GM18498 (cell line): ENCODE measurements around the gene CHSY3.

Source experiments
- ATAC-seq: cut with Tn5 transposase; IDR thresholded peaks from one replicate; pipeline ENCODE4 v1.9.1; 2021; ENCODE audit warnings: mild to moderate bottlenecking, moderate library complexity; ENCODE audit not compliant: unreplicated experiment

The CHSY3 gene

DNA sequence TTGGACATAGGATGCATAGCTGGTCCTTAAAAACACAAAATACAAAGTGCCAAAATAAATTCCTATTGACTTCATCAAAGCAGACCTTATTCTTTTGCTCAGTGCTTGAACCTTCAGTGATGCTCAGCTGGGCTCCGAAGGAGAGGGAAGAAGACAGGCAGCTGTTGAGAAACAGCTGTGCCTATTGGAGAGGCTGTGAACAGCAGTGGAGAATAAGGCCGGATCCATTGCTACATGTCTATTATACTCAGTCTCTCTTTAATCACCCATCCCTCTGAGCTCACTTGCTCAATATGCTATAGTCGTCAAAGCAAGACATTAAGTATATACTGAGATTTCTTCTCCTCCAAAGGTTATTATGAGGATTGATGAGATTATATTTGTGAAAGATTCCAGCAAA is 174.4 kb downstream of the CHSY3 start:
- no peak for ATAC-seq

DNA sequence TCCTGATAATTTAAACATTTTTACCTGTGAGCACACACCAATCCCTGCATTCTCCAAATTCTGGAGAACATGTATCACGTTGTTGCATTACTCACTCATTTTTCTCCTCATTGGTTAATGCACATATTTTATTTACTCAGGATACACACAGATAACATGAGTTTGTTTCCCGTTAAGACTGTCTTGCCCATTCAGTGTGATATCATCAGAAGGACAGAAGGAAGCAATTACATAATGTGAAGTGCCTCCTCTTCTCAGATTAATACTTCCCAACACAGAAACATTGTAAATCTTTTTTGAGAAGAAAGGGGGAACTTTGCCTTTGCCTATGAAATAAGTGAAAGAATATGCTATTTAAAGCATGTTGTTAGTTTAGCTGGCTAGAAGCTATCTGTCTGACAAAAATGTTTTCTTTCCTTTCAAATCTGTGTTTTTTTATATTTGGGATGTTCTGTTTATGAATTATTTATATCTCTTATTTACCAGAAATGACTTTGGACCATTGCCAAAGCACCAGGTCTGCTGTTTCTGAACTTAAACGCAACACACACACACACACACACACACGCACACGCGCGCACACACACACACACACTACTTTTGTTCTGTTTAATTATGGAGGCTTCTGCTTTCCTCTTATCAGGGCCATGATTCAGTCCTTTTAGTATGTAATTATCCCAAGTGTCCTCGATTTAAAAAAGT is 186.5 kb downstream of the CHSY3 start:
- ATAC-seq = no peak

DNA sequence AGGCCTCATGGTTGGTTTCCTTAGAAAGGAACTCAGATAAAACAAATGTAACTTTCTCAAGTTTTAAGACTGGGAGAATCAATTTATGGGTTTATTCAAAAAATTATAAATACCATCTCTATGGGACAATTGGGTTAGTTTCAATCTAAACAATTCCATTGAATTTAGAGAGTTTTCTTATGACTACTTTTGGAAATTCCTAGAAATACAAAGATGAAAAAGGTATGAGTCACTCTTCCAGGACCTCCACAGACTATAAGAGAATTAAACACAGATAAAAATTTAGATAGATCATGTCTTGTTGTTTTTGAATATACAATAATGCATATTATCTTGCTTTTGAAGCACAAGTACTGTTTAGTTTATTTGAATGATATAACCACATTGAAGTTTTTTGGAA is 188.7 kb downstream of the CHSY3 start:
- no peak for ATAC-seq

DNA sequence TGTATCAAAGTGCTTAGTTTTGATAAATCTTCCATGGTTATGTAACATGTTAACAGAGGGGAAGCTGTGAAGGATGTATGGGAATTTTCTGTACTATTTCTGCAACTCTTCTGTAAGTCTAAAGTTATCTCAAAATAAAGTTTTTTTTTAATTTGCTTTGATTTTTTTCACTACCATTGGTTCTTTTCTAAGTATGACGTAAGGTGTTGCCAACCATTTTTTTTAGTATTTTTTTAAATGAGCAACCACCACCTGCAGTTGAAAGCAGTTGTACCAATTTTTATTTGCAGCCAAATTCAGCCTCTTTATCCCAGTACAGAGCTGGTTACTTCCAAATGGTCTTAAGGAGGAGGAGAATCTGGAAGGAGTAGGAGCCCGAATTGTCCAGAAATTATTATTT is 192.2 kb downstream of the CHSY3 start:
- no peak for ATAC-seq

DNA sequence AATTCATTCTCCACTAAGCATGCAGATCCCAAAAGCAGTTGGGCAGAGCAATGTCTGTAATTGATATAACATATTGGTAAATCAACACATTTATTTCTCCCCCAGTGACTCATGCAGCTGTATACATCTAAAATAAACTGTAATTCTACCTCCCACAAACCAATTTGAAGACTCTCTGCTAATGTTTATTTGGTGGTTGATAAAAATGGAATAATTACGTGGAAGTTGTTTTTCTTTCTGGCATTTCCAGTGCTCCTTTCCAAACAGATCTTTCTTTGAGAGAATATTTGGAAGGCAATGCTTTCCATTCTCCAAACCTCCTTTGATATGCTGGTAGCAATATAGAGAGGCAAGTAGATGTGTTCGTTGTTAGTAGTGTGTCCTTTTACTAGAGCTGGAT is 194.7 kb downstream of the CHSY3 start:
- ATAC-seq = no peak

DNA sequence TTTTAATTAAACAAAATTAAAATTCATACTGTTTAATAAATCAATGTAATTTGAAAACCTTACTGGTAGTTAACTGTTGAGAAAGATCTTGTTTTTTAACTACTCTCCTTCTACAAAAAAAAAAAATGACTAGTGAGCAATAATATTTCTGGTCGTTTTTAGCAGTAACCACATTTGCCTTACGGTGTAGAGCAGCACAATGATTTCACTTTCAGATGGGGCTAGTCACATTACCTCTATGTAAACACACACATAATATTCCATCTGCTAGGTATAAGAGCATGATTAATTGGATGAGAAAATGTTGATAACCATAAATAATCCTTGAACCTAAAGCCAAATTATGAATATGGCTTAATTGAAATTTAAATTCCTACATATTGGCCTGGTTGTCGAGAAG is 198.1 kb downstream of the CHSY3 start:
- ATAC-seq = peak; percentile 88

DNA sequence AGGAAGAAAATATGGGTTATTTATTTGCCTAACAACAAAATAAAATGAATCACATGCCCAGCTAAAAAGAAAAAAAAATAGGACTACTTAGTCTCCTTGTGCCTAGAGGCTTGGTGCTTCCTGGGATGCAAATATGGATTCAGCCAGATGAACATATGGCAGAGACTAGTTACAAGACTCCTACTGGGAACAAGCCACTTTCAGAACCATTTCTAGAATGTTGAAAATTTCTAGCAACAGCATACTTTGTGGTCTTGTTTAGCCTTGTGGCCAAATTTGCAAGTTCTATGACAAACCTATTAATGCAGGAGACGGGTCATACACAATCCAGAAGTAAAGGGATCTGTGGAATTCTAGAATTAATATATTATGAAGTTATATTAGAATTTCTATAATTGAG is 198.7 kb downstream of the CHSY3 start:
- ATAC-seq = no peak

DNA sequence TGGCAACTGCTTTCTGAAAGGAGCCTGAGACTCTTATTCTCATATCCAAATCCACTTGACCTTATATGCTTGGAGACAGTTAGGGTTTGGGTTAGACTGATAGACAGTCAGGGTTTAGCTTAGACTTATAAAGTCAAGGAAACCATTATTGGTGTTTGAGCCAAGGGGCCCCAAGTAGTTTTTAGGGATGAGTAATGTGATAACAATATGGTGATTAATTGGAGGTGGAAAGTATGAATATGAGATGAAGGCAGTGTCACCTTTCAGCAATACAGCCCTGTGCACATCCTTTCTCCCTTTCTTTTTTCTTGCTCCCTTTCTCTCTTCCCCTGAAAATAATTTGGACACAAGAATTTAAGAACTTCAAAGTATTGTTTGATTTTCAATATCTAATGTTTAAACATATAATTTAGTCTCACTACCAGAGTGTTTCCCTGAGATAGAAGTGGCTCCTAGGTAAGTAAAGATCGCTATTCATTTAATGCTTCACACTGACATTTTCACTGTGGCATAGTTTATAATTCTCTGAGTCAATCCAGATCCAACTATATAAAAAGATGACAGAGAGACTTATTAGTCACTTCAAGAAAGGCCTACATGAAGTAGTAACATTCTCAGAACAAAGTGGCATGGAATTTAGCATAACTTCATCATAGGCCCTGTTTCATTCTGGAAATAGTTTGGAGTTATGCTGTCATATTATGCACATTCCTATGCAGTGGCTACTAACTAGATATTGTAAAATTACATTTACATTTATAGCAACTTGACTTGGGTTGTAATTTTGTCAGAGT is 200.8 kb downstream of the CHSY3 start:
- no peak for ATAC-seq

DNA sequence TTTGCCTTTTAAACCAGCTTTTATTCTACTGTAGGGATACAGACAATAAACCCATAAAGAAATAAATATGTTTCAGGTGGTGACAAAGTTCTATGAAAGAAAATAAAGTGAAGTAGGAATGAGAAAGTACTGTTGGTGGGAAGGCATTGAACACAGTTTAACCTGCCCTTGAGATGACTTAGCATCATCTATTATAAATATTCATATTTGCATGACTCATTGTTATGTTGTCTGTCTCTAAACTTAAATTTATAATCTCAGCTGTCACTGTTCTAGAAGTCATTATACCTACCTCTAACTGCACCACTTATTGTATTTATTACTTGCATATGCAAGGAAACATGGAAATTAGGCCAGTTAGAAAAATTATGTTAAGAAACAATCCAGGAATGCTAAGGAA is 202.2 kb downstream of the CHSY3 start:
- no peak for ATAC-seq

DNA sequence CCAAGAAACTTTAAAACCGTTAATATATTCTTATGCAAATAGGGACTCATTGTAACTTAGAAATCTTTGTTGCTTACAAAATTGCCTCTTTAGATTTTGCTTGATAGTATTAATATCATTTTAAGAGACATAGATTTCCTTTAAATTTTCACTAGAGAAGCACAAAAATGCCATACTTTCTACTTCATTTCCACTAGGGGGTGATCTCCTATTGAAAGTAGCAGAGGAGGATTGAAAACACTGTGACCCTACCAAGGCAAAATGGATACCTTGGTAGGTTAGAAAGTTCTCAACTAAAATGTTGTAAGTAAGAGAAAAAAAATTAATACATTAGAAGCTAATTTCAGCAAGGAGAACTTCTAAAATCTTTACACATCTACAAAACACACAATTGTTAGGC is 204.9 kb downstream of the CHSY3 start:
- peak; percentile 60 for ATAC-seq

DNA sequence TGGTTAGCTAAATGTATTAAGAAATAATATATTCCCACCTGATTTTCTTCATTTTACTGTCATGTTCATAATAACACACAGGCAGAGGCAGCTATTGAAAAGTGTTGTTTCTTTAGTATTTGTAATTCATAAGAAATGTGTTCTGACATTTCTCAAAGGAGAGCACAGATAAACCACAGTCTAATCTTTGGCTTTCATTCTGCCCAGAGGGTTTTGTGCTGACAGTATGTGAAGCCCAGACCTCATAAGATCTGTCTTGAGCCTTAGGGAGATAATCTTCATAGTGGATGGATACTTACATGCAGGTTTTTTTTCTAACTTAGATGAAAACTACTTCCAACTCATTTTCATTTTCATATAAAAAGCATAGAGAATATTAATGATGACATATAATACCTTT is 206.1 kb downstream of the CHSY3 start:
- no peak for ATAC-seq

DNA sequence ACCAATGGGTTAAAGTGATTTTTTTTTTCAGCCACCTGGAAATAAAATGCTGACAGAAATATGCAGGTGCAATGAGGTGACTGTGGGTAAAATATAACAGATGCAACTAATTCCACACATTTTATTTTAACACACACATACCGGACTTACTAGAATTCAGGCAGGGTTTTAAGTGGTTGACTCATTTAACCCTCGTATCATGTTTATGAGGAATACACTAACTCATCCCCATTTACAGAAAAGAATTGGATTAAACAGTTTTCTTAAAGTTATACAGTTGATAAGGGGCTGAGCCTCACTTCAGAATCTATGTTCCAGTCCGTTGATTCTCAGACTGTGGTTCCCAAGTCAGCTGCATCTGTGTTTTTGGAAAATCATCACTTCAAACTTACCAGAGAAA is 207.5 kb downstream of the CHSY3 start:
- peak; percentile 11 for ATAC-seq

DNA sequence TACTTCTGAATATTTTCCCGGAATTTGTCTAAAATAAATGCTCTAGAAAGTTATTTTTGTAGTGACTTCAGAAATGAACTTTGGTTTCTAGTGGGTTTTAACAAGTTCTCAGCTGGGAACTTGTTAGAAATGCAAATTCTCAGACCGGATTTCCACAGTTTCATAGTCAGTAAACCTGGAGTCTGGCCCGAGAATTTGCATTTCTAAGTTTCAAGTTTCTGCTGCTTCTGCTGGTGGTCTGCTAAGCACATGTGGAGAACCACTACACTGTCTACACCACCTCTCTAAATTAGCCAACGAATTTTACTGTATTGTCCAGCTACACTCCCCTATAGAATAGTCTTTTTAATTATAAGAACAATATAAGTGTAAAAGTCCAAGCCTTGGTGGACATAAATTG is 208.0 kb downstream of the CHSY3 start:
- ATAC-seq = peak; percentile 91

DNA sequence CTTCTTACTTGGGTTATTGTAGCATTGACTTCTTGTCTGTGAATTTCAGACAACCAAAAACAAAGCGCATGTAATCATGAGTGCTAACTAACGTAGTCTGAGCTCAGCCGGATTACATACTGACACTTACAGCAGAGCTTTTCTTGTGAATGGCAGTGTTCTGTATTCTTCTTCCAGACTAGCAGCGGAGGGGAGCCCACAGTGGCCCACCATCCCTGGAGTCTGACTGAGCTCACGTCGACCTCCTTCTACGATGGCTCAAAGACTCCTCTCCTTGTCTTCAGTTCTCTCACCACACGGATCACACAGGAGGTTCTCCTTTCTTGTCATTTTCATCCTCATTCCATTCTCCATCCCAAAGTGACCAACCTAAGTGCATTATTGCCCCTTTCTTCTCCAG is 211.4 kb downstream of the CHSY3 start:
- ATAC-seq = no peak

DNA sequence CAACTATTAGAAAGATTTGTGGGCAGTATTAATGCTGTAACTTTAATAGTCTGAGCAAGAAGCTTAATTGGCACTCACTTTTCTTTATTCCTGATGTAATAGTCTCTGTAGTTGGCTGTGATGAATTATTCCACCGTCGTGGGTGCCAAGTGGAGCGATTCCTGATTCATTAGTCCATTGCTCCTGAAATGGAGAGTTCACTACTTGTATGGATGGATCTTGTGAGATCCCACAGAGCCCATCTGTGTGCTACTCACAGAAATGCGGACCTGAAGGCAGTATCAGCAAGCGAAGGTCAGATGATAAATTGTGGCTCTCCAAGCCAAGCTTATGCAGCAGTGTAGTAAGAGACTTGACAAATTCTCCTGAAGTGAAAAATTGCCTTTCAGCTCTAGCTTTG is 212.2 kb downstream of the CHSY3 start:
- ATAC-seq = no peak

DNA sequence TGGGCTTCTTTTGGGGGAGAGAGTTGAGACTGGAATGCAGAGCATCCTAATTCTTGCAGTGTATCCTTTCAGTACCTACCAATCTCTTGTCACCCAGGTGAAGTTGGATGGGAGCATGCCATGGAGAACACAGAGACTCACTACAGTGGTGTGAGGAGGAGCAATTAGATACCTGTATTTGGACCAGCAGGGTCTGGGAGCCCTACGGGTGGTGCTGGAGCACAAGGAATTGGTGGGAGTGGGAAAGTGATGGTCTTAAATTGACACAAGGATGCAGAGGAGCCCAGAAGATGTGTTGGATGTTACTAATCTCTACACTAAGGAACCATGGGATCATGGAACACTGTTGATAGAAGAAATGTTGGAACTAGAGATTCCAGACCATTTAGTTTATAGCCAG is 212.7 kb downstream of the CHSY3 start:
- ATAC-seq = no peak

DNA sequence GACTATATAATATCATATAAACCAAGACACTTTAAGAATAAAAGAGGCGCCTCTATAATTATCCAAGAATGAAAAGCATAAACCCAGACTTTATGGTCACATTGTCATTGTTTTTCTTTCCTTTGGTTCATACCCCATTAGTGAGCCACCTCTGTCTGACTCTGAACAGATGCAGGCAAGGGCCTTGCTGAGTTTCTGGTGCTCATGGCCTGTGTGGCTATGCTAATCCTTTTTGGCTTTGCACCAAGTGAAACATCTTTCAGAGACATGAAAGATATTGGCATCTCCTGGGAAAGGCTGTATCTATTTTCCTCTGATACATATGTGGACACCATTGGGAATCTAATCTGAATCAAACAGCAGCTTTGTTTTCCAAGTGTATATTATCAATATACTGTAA is 222.5 kb downstream of the CHSY3 start:
- no peak for ATAC-seq

DNA sequence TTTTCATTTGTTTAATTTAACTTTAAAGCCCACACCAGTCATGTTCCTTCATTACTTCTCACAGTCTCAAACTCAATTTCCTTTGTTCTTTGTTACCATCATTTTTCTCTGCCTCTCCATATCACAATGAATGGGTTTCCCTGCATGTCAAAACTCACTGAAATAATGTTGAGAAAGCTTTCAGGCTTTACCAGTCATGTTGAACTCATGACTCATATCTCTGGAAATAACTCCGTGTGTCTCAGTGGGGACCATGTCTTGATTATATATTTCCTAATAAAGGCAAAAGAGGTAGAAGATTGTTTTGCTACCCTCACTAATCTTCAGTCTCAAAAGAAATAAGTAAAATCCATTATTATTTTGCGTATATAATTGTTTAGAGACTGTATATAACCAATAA is 231.2 kb downstream of the CHSY3 start:
- no peak for ATAC-seq

DNA sequence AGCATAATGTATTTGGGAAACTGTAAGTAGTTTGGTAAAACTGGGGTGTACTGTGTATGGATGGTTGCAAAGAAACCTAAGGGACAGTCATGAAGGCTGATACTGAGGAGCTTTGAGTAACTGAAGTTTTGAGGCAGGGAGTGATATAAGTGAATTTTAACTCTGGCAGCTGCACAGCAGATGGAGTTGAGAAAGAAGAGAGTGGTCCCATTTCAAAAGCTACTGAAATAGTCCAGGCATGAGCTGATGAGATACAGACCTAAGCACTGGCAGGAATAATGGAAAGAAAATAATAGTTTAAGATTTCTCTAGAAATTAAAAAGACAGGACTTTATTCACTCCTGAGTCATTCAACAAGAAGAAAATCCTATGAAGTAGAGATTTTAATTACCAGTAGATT is 232.0 kb downstream of the CHSY3 start:
- no peak for ATAC-seq

DNA sequence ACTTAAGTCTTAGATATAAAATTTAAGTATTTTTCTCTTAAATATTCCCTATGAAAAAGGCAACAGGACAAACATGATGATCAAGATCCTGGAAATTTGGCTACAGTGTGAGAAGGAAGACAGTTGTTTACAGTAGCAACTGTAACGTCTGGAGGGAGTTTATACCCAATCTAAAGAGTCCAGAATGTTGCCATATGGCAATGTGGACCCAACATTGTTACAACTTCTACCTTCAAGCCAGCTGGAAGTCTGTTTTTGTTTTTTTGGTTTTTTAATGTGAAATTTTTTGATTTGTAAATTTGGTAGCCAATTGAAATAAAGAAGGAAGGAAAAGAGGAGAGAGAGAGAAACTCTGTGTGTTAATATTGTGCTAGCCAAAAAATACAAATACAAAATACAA is 233.4 kb downstream of the CHSY3 start:
- ATAC-seq = no peak

DNA sequence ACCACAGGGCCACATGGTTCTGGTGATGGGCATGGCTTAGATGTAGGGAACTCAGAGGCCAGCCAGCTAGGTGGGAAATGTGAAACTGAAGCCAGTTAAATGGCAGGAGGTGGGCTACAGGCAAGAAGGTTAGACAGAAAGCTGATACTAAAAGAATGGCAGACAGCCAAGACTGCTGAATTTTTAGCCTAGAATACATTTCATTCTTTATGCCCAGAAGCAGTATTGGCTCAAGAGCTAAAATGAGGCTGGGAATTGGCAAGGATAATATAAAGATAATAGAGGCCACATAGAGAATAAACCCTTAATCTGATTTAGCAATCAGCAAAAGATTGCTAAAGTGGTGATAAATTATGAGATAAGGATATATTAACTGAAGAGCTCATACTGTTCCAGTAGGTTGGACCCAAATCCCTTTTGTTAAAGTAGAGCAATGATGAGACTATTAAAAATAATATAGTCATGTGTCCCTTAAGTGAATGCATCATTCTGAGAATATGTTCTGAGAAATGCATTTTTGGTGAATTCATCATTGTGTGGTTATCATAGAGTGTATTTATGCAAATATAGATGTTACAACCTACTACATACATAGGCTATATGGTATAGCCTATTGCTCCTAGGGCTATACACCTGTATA is 234.3 kb downstream of the CHSY3 start:
- no peak for ATAC-seq

DNA sequence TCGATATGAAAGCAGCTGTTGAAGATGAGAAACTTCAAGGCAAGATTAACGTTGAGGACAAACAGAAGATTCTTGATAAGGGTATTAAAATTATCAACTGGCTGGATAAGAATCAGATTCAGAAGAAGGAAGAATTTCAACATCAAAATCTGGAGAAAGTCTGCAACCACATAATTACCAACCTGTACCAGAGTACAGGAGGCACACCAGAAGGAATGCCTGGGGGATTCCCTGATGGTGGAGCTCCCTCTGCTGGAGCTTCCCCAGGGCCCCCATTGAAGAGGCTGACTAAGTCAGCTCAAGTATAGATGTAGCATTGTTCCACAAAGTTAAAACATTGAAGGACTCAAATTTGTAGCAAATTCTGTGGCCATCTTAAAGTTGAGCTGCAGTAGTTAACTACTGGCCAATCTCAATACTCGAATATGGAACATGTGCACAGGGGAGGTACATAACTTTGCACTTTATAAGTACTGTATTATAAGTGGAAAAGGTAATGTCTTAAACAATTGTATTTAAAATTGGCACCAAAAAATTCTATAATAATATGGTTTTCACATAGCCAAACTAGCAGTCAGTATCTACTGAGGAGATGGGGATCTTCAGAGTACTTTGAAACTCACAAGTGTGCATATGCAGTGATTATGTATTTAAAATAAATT is 237.5 kb downstream of the CHSY3 start:
- ATAC-seq = peak; percentile 88
